Esophagus mucosa (tissue), 1 donor: ENCODE data around the gene CADM4. TPM values are rescaled to one million over a fixed set of nuclear protein-coding genes. Genes with fewer than 3 reads are reported as not detected.
A peak's percentile ranks its signal among the peaks of the same experiment; 100 is the strongest.

Experiments used
- ATAC-seq: fragments of 200-7000 bp; cut with Tn5 transposase; one replicate; pipeline ENCODE4 v1.9.1; 2020
- total RNA-seq: library from RNA; stranded (reverse); gene quantifications from one replicate; pipeline ENCODE4 v1.2.4, GENCODE V29; 2023
- donor health status: DM: yes; HTN: yes; CAD: no.

Gene CADM4
- total RNA-seq, 1 donor from 2014 or later = 13.0 TPM

- ATAC-seq = no peak
Measured at GRCh38 chr19:43578787-43579186, 60.9 kb downstream of the CADM4 start.

- ATAC-seq = peak; percentile 32
Measured at GRCh38 chr19:43575955-43576878, 63.4 kb downstream of the CADM4 start.

- ATAC-seq = peak; percentile 99
Measured at GRCh38 chr19:43575156-43575950, 64.3 kb downstream of the CADM4 start, which contains the start of the genes PINLYP and XRCC1. Gene PINLYP (plus strand): TSS chr19:43575801. CDS start chr19:43577192, 1,391 bp downstream. Gene XRCC1 (minus strand): TSS chr19:43575527. CDS start chr19:43575458, 69 bp downstream.

DNA sequence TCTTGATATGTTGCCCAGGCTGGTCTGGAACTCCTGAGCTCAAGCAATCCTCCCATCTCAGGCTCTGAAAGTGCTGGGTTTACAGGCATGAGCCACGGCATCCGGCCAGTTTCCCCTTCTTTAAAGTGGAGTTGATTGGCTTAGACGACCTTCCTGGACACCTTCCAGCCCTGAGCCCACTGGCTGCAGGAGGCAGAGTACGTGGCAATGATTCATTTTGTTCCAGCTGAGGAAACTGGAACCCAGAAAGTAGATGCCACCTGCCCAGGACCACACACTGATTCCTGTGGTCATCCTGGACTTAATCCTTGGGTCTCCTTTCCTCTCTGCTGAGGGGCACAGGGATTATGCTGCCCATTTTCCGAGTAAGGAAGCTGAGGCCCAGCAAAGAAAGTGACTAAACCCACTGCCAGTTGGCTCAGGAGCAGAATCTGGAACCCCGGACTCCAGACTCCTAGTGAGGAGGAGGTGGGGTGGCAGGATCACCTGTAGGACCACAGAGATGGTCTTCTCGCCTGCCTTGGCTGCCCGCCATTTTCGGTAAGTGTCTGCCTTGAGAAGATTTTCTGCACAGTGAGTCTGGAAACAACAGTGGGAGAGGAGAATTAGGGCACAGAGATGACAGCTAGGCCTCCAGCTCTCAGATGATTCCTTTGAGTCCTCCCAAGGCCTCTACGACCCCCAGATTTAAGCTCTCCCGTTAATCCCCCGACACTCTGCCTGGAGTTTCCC is 65.1 kb downstream of the CADM4 start:
- no peak for ATAC-seq

Other genes starting within 250 kb of the CADM4 start
- gene TEX101, start 225.0 kb downstream of the CADM4 start, total RNA-seq = 3.3 TPM
- gene LYPD3, start 174.2 kb downstream of the CADM4 start, total RNA-seq = 739 TPM
- gene PHLDB3, start 135.1 kb downstream of the CADM4 start, total RNA-seq = 52.2 TPM
- gene ETHE1, start 112.6 kb downstream of the CADM4 start, total RNA-seq = 81.9 TPM
- gene ZNF575, start 106.7 kb downstream of the CADM4 start, total RNA-seq = 0.72 TPM
- 15.6 TPM for gene XRCC1, start 64.3 kb downstream of the CADM4 start, total RNA-seq
- gene PINLYP, start 64.0 kb downstream of the CADM4 start, total RNA-seq = 9.1 TPM
- gene IRGQ, start 43.7 kb downstream of the CADM4 start, total RNA-seq = 10.5 TPM
- 12.4 TPM for gene ZNF576, start 43.3 kb downstream of the CADM4 start, total RNA-seq
- 0.12 TPM for gene SRRM5, start 27.8 kb downstream of the CADM4 start, total RNA-seq
- gene ZNF428, start 20.2 kb downstream of the CADM4 start, total RNA-seq = 14.9 TPM
- 5.8 TPM for gene PLAUR, start 30.3 kb upstream of the CADM4 start, total RNA-seq
- gene IRGC, start 76.2 kb upstream of the CADM4 start, total RNA-seq = not detected
- 22.3 TPM for gene SMG9, start 115.1 kb upstream of the CADM4 start, total RNA-seq
- 4.1 TPM for gene KCNN4, start 141.1 kb upstream of the CADM4 start, total RNA-seq
- 18.0 TPM for gene LYPD5, start 162.6 kb upstream of the CADM4 start, total RNA-seq
- gene ZNF283, start 187.5 kb upstream of the CADM4 start, total RNA-seq = 5.3 TPM
- gene ZNF404, start 244.1 kb upstream of the CADM4 start, total RNA-seq = 0.36 TPM